GM12878 (cell line): ENCODE results near the gene AP4E1.

Experiments used
- FOXK2 ChIP-seq: fragments of 450-650 bp; IDR thresholded peaks from 2 replicates; pipeline ENCODE4 v1.6.1; 2017; ENCODE audit warnings: mild to moderate bottlenecking, moderate library complexity
- POLR2AphosphoS5 ChIP-seq: IDR thresholded peaks from 2 replicates; pipeline ENCODE4 v1.6.1; 2011; ENCODE audit warnings: mild to moderate bottlenecking, low read length, inconsistent platforms
- TCF12 ChIP-seq: IDR thresholded peaks from 2 replicates; pipeline ENCODE4 v1.6.1; 2011; ENCODE audit warnings: low read depth, mild to moderate bottlenecking, low read length

DNA sequence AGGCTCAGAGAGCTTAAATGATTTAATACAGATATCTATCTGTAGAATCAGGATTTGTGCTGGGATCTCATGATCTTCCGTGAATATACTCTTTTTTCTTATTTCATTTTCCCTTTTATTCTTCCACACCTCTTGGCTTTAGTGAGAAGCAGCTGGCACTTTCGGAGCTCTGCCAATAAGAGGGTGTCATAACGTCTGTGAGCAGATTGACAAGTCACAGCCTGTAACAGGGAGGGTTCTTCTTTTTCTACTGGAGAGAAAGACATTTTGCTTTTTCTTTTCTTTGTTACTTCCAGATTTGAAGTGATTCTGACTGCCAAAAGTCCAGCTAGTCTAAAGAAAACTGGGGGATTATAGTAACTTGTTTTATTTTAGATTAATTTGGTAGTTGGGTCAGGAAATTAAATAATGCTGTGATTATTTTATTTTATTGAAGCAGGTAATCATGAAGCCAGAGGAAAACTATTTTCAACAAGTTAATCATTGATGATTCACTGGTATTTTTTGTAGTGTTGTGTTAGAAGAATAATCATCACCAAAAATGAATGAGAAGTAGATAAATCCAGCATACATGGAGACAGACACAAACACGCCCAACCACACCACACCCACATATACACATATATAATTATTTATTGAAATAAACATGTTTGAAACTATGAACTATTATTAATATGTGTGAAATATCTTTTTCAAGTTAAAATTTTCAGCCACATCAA lies 116.4 kb downstream of the AP4E1 start:
- TF ChIP-seq FOXK2, result no peak
- no peak for TF ChIP-seq POLR2AphosphoS5
- no peak for TF ChIP-seq TCF12
